ENCODE results near the gene KIF16B. TPM values are rescaled to one million over a fixed set of nuclear protein-coding genes. Genes with fewer than 3 reads are reported as not detected.

The KIF16B gene
- total and polyA plus RNA-seq, 9 of the 15 experiments (the other 6 are each of a cell fraction or from before 2014, with no cell fraction given) = 1.00 to 10.6 (median 8.5) TPM

DNA sequence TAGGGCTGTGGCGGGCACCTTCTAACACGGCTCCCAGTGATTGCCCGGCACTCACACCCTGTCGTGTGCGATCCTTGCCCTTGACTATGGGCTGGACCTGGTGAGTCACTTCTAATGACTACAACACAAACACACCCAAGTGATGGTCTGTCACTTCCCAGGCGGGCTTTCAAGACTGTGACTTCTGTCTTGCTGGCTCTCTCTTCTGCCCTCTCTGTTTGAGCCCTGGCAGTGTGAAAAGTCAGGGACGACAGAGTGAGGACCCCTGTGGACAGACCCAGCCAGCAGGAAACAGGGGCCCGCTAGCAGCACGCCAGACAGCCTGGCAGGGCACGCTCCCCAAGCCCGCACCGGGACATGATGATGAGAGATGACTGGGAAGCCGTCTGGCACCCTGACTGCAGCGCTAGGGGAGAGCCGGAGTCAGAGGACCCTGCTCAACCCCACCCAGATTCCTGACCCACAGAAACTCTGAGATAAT, 43.0 kb downstream of the KIF16B start:
- intact Hi-C loops (cut with micrococcal nuclease) = no loop called here
- in situ Hi-C loops (cut with MboI) = no loop called here
- CTCF ChIA-PET (ENCODE audit: low intra/inter-chr PET ratio) = no interaction called here
- TF ChIP-seq ZNF12 (CRISPR knock-in tag; IDR thresholded peaks at IDR 0.05) = no peak
- TF ChIP-seq, protein P1, sequence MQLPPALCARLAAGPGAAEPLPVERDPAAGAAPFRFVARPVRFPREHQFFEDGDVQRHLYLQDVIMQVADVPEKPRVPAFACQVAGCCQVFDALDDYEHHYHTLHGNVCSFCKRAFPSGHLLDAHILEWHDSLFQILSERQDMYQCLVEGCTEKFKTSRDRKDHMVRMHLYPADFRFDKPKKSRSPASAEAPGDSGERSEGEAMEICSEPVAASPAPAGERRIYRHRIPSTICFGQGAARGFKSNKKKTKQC (CRISPR knock-in tag; IDR thresholded peaks at IDR 0.05) = no peak
- no peak for TF ChIP-seq DIDO1 (tag; IDR thresholded peaks at IDR 0.05; ENCODE audit: low read depth)
- no peak for TF ChIP-seq ATF7 (IDR thresholded peaks at IDR 0.05)
- TF ChIP-seq, protein P2, sequence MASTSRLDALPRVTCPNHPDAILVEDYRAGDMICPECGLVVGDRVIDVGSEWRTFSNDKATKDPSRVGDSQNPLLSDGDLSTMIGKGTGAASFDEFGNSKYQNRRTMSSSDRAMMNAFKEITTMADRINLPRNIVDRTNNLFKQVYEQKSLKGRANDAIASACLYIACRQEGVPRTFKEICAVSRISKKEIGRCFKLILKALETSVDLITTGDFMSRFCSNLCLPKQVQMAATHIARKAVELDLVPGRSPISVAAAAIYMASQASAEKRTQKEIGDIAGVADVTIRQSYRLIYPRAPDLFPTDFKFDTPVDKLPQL (IDR thresholded peaks at IDR 0.05; ENCODE audit: extremely low read depth, insufficient read length) = no peak
- TF ChIP-seq, protein P3, sequence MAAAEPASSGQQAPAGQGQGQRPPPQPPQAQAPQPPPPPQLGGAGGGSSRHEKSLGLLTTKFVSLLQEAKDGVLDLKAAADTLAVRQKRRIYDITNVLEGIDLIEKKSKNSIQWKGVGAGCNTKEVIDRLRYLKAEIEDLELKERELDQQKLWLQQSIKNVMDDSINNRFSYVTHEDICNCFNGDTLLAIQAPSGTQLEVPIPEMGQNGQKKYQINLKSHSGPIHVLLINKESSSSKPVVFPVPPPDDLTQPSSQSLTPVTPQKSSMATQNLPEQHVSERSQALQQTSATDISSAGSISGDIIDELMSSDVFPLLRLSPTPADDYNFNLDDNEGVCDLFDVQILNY (CRISPR knock-in tag; IDR thresholded peaks at IDR 0.05) = no peak
- no peak for TF ChIP-seq NCOA4 (IDR thresholded peaks at IDR 0.05; ENCODE audit: partially characterized antibody)
- TF ChIP-seq, protein P4, sequence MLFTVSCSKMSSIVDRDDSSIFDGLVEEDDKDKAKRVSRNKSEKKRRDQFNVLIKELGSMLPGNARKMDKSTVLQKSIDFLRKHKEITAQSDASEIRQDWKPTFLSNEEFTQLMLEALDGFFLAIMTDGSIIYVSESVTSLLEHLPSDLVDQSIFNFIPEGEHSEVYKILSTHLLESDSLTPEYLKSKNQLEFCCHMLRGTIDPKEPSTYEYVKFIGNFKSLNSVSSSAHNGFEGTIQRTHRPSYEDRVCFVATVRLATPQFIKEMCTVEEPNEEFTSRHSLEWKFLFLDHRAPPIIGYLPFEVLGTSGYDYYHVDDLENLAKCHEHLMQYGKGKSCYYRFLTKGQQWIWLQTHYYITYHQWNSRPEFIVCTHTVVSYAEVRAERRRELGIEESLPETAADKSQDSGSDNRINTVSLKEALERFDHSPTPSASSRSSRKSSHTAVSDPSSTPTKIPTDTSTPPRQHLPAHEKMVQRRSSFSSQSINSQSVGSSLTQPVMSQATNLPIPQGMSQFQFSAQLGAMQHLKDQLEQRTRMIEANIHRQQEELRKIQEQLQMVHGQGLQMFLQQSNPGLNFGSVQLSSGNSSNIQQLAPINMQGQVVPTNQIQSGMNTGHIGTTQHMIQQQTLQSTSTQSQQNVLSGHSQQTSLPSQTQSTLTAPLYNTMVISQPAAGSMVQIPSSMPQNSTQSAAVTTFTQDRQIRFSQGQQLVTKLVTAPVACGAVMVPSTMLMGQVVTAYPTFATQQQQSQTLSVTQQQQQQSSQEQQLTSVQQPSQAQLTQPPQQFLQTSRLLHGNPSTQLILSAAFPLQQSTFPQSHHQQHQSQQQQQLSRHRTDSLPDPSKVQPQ (CRISPR knock-in tag; IDR thresholded peaks at IDR 0.05; ENCODE audit: borderline replicate concordance) = no peak
- TF ChIP-seq ZNF134 (CRISPR knock-in tag; conservative IDR thresholded peaks at IDR 0.05) = no peak
- TF ChIP-seq ZNF717 (CRISPR knock-in tag; IDR thresholded peaks at IDR 0.05) = no peak

More for the DNA sequence above, 43.0 kb downstream of the KIF16B start:
- POLR2A ChIA-PET = no interaction called here
- Histone ChIP-seq H3K4me2 (ENCODE audit: insufficient read depth, low read length) (no peak overlapping the region), H3K9me3 (replicated peaks; ENCODE audit: control insufficient read depth, insufficient read depth, low read depth, low read length) (no peaks in the 10 kb centered on the region), H3K9ac (ENCODE audit: insufficient read depth in 1 of 2, low read depth in 2 of 2, low read length in 2 of 2) (no peak overlapping the region), H3K36me3 (ENCODE audit: control insufficient read depth, insufficient read depth, low read length) (no peaks in the 10 kb centered on the region), H2AFZ (ENCODE audit: low read depth, low read length) (no peak overlapping the region), H3K9me1 (ENCODE audit: control insufficient read depth, insufficient read depth, low read length) (no peaks in the 10 kb centered on the region), H3K27ac (ENCODE audit: extremely low read depth, low read depth, low read length) (no peak overlapping the region), H4K20me1 (replicated peaks; ENCODE audit: control insufficient read depth, insufficient read depth, low read length) (no peaks in the 10 kb centered on the region), H3K4me3 (no peak overlapping the region), H3K79me2 (ENCODE audit: control insufficient read depth, insufficient read depth, low read length) (no peaks in the 10 kb centered on the region), H3K27me3 (ENCODE audit: control insufficient read depth in 2 of 2, insufficient read depth in 2 of 2, low read length in 2 of 2) (no peaks in the 10 kb centered on the region), H3K4me1 (replicated peaks in 1 of 2; ENCODE audit: control insufficient read depth in 2 of 2, insufficient read depth in 2 of 2, low read length in 2 of 2) (no peaks in the 10 kb centered on the region)
- 65% methylated on average over 8 of the region's 15 CpGs for WGBS (ENCODE audit: insufficient coverage, low coverage, missing lambda C conversion rate)
- ATAC-seq (no peak), DNase-seq (ENCODE audit: extremely low read depth in 1 of 4, low spot score in 3 of 4) (no peak), FAIRE-seq (no peak)
- no TSS peak for BruUV-seq (replicated peaks)
